ENCODE measurements around the gene CSRNP2.

Gene CSRNP2

GRCh38 chr12:51077930-51078329 is 5.5 kb downstream of the CSRNP2 start:
- no peak for DNase-seq (ENCODE audit: low spot score)

GRCh38 chr12:51076236-51076930 is 7.0 kb downstream of the CSRNP2 start:
- no peak for DNase-seq (ENCODE audit: low spot score)

- no peak for DNase-seq (ENCODE audit: low spot score)
These were observed 8.0 kb downstream of the CSRNP2 start for GRCh38 chr12:51075390-51075789.

- no peak for DNase-seq (ENCODE audit: low spot score)
These were observed 11.7 kb downstream of the CSRNP2 start for GRCh38 chr12:51071663-51072062.

GRCh38 chr12:51070004-51070403 is 13.4 kb downstream of the CSRNP2 start:
- DNase-seq (ENCODE audit: low spot score), result no peak

- DNase-seq (ENCODE audit: low spot score), result no peak
These were observed 15.6 kb downstream of the CSRNP2 start for GRCh38 chr12:51067771-51068170.

GRCh38 chr12:51067229-51067628 is 16.2 kb downstream of the CSRNP2 start:
- no peak for DNase-seq (ENCODE audit: low spot score)

- no peak for DNase-seq (ENCODE audit: low spot score)
These were observed 17.9 kb downstream of the CSRNP2 start for GRCh38 chr12:51065530-51065929.

GRCh38 chr12:51062631-51063397 is 20.6 kb downstream of the CSRNP2 start:
- no peak for DNase-seq (ENCODE audit: low spot score)

GRCh38 chr12:51059086-51059485 is 24.3 kb downstream of the CSRNP2 start:
- no peak for DNase-seq (ENCODE audit: low spot score)

GRCh38 chr12:51056242-51056641 is 27.2 kb downstream of the CSRNP2 start:
- no peak for DNase-seq (ENCODE audit: low spot score)

- no peak for DNase-seq (ENCODE audit: low spot score)
These were observed 28.3 kb downstream of the CSRNP2 start for GRCh38 chr12:51055060-51055459.

- DNase-seq (ENCODE audit: low spot score), result no peak
These were observed 31.6 kb downstream of the CSRNP2 start for GRCh38 chr12:51051787-51052186.

- DNase-seq (ENCODE audit: low spot score), result no peak
These were observed 33.9 kb downstream of the CSRNP2 start for GRCh38 chr12:51049525-51049924.

- DNase-seq (ENCODE audit: low spot score), result no peak
These were observed 34.6 kb downstream of the CSRNP2 start for GRCh38 chr12:51048661-51049251.

GRCh38 chr12:51047655-51048540 is 35.5 kb downstream of the CSRNP2 start, which contains the start of gene LETMD1:
Gene LETMD1 (plus strand): TSS chr12:51048327. CDS start chr12:51048357, 30 bp downstream.
- DNase-seq (ENCODE audit: low spot score), result peak; percentile 93

GRCh38 chr12:51036279-51036678 is 47.1 kb downstream of the CSRNP2 start:
- DNase-seq (ENCODE audit: low spot score), result no peak

GRCh38 chr12:51033457-51034089 is 49.8 kb downstream of the CSRNP2 start:
- DNase-seq (ENCODE audit: low spot score), result no peak

- no peak for DNase-seq (ENCODE audit: low spot score)
These were observed 50.3 kb downstream of the CSRNP2 start for GRCh38 chr12:51033048-51033447.

GRCh38 chr12:51028813-51029150 is 54.6 kb downstream of the CSRNP2 start:
- no peak for DNase-seq (ENCODE audit: low spot score)

- peak; percentile 22 for DNase-seq (ENCODE audit: low spot score)
These were observed 55.1 kb downstream of the CSRNP2 start for GRCh38 chr12:51028126-51028812.

Data from CD4-positive, alpha-beta T cell treated with Interleukin-6 at 100 ng/mL for 8 hours (primary cell).